ENCODE measurements around the gene ZC3H13. TPM values are rescaled to one million over a fixed set of nuclear protein-coding genes. Genes with fewer than 3 reads are reported as not detected.

Gene ZC3H13, protein sequence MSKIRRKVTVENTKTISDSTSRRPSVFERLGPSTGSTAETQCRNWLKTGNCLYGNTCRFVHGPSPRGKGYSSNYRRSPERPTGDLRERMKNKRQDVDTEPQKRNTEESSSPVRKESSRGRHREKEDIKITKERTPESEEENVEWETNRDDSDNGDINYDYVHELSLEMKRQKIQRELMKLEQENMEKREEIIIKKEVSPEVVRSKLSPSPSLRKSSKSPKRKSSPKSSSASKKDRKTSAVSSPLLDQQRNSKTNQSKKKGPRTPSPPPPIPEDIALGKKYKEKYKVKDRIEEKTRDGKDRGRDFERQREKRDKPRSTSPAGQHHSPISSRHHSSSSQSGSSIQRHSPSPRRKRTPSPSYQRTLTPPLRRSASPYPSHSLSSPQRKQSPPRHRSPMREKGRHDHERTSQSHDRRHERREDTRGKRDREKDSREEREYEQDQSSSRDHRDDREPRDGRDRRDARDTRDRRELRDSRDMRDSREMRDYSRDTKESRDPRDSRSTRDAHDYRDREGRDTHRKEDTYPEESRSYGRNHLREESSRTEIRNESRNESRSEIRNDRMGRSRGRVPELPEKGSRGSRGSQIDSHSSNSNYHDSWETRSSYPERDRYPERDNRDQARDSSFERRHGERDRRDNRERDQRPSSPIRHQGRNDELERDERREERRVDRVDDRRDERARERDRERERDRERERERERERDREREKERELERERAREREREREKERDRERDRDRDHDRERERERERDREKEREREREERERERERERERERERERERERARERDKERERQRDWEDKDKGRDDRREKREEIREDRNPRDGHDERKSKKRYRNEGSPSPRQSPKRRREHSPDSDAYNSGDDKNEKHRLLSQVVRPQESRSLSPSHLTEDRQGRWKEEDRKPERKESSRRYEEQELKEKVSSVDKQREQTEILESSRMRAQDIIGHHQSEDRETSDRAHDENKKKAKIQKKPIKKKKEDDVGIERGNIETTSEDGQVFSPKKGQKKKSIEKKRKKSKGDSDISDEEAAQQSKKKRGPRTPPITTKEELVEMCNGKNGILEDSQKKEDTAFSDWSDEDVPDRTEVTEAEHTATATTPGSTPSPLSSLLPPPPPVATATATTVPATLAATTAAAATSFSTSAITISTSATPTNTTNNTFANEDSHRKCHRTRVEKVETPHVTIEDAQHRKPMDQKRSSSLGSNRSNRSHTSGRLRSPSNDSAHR (N-terminal part only)
- 8.2 and 9.2 TPM in 2 replicates for total RNA-seq (2014; rRNA removed; shearing (Covaris generic))

DNA sequence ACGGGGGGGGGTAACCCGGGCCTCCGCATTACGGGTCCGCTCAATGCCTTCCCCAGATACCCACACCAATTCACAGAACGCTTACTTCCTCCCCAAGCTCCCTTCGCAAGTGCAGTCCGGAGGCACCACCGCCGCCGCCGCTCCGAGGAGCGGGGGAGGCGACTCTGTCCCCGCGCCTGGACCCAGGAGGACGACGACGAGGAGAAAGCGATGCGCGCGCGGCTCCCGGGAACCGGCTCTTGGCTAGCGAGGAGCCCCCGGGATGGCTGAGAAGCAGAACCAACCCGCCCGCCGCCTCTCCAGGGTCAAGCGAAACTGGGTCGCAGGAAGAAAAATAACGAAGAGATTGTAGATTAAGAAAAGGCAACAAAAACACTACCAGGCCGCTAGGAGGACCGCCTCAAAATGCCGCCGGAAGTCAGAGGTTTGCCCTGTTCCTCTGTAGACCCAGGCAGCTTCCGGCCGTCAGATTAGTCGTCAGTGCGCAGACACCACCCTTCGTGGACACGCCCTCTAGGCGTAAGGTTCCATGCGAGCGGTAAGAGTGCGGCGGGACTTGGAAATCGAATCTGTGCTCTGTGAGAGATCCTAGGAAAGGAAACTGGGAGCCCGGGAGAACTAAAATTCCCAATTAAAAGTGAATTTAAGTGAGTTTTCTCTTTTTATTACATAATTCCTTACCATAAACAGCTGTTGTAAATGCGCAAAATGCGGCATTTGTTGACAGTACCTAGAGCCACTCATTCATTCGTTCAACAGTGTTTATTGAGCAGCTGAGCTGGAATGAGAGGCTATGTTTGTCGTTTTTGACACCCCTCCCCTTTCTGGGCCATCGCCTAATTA is at the start of gene ZC3H13:
TSS of gene ZC3H13 (minus strand) at position 428 of the 843 bp plus-strand sequence. CDS start 7,239 bp downstream, outside the sequence.
- Histone ChIP-seq H3K36me3 (replicated peaks; ENCODE audit: control insufficient read depth, insufficient read depth, low read length) (no peaks in the 10 kb centered on the region), H3K27me3 (ENCODE audit: control insufficient read depth, insufficient read depth, low read length) (peaks cover 2% of the 10 kb centered on the region; the same call in 1 of the 2 replicates), H3K4me3 (ENCODE audit: insufficient read depth, low read depth, low read length) (peak within 1 kb of the TSS; percentile 85)
- peak; percentile 82 for DNase-seq

DNA sequence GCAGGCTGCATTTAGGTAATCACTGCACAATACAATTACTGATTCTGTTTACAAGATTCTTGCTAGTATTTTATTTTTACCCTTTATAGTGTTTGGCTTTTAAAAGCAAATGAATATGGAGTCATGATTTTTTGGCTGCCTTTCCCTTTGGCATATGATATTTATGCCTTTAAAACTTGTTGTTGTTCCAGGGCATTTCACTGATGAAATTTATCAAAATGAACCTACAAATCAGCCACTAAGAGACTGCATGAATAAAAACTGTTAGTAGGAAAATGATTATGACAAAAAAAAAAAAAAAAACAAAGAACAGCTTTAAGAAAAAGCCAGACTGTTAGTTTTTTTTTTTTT is 49.7 kb upstream of the ZC3H13 start:
- DNase-seq: no peak
- Histone ChIP-seq H3K4me3 (ENCODE audit: insufficient read depth, low read depth, low read length) (no peak overlapping the region), H3K27me3 (ENCODE audit: control insufficient read depth, insufficient read depth, low read length) (no peaks in the 10 kb centered on the region), H3K36me3 (replicated peaks; ENCODE audit: control insufficient read depth, insufficient read depth, low read length) (no peaks in the 10 kb centered on the region)

GRCh38 chr13:46101484-46102254 is 49.1 kb upstream of the ZC3H13 start:
- DNase-seq: no peak
- Histone ChIP-seq H3K36me3 (replicated peaks; ENCODE audit: control insufficient read depth, insufficient read depth, low read length) (no peaks in the 10 kb centered on the region), H3K4me3 (ENCODE audit: insufficient read depth, low read depth, low read length) (no peak overlapping the region), H3K27me3 (ENCODE audit: control insufficient read depth, insufficient read depth, low read length) (no peaks in the 10 kb centered on the region)

GRCh38 chr13:46101002-46101401 is 48.5 kb upstream of the ZC3H13 start:
- no peak for DNase-seq
- no peaks in the 10 kb centered on the region for H3K36me3 ChIP-seq (replicated peaks; ENCODE audit: control insufficient read depth, insufficient read depth, low read length)
- no peaks in the 10 kb centered on the region for H3K27me3 ChIP-seq (ENCODE audit: control insufficient read depth, insufficient read depth, low read length)
- H3K4me3 ChIP-seq (ENCODE audit: insufficient read depth, low read depth, low read length): no peak overlapping the region

DNA sequence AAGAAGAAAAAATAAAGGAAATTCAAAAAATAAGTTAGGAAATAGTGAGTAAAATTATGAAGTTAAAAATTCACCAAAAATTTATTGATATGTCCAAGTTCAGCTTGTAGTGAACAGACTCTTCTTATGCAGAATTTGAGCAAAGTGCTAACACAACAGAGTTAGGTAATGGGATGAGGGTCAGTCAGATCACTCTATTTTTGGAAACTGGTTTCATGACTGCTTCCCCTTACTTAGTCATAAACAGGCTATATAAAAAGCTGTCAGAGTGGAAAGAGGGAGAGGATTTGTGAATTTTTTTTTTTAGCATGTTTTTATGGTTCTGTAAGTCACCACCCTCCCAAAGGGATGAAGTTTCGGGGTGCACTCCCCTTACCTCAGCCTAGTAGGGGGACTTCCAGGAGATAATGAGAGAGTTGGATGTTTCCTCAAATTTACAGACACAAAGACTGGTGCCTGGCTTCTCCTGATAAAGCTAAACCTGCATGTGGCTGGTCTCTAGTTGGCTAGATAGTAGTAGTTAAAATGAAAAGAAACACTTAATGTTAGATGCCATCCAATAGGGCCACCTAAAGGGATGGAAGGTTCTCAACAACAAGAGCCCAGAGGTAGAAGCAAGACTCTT is 47.8 kb upstream of the ZC3H13 start:
- Histone ChIP-seq H3K36me3 (replicated peaks; ENCODE audit: control insufficient read depth, insufficient read depth, low read length) (no peaks in the 10 kb centered on the region), H3K4me3 (ENCODE audit: insufficient read depth, low read depth, low read length) (no peak overlapping the region), H3K27me3 (ENCODE audit: control insufficient read depth, insufficient read depth, low read length) (no peaks in the 10 kb centered on the region)
- no peak for DNase-seq

- no peaks in the 10 kb centered on the region for H3K27me3 ChIP-seq (ENCODE audit: control insufficient read depth, insufficient read depth, low read length)
- H3K36me3 ChIP-seq (replicated peaks; ENCODE audit: control insufficient read depth, insufficient read depth, low read length): no peaks in the 10 kb centered on the region
- no peak for DNase-seq
- no peak overlapping the region for H3K4me3 ChIP-seq (ENCODE audit: insufficient read depth, low read depth, low read length)
These were observed 45.1 kb upstream of the ZC3H13 start for GRCh38 chr13:46097663-46098062.

GRCh38 chr13:46097015-46097414 is 44.5 kb upstream of the ZC3H13 start:
- Histone ChIP-seq H3K4me3 (ENCODE audit: insufficient read depth, low read depth, low read length) (no peak overlapping the region), H3K27me3 (ENCODE audit: control insufficient read depth, insufficient read depth, low read length) (no peaks in the 10 kb centered on the region), H3K36me3 (replicated peaks; ENCODE audit: control insufficient read depth, insufficient read depth, low read length) (no peaks in the 10 kb centered on the region)
- DNase-seq: no peak

- no peak for DNase-seq
- Histone ChIP-seq H3K4me3 (ENCODE audit: insufficient read depth, low read depth, low read length) (no peak overlapping the region), H3K36me3 (replicated peaks; ENCODE audit: control insufficient read depth, insufficient read depth, low read length) (no peaks in the 10 kb centered on the region), H3K27me3 (ENCODE audit: control insufficient read depth, insufficient read depth, low read length) (no peaks in the 10 kb centered on the region)
These were observed 41.9 kb upstream of the ZC3H13 start for GRCh38 chr13:46094478-46094877.

- no peak overlapping the region for H3K4me3 ChIP-seq (ENCODE audit: insufficient read depth, low read depth, low read length)
- DNase-seq: no peak
- H3K36me3 ChIP-seq (replicated peaks; ENCODE audit: control insufficient read depth, insufficient read depth, low read length): no peaks in the 10 kb centered on the region
- H3K27me3 ChIP-seq (ENCODE audit: control insufficient read depth, insufficient read depth, low read length): no peaks in the 10 kb centered on the region
These were observed 36.4 kb upstream of the ZC3H13 start for GRCh38 chr13:46088821-46089562.

GRCh38 chr13:46087481-46087880 is 34.9 kb upstream of the ZC3H13 start:
- H3K36me3 ChIP-seq (replicated peaks; ENCODE audit: control insufficient read depth, insufficient read depth, low read length): no peaks in the 10 kb centered on the region
- H3K4me3 ChIP-seq (ENCODE audit: insufficient read depth, low read depth, low read length): no peak overlapping the region
- DNase-seq: no peak
- no peaks in the 10 kb centered on the region for H3K27me3 ChIP-seq (ENCODE audit: control insufficient read depth, insufficient read depth, low read length)

- Histone ChIP-seq H3K27me3 (ENCODE audit: control insufficient read depth, insufficient read depth, low read length) (no peaks in the 10 kb centered on the region), H3K4me3 (ENCODE audit: insufficient read depth, low read depth, low read length) (no peak overlapping the region), H3K36me3 (replicated peaks; ENCODE audit: control insufficient read depth, insufficient read depth, low read length) (no peaks in the 10 kb centered on the region)
- no peak for DNase-seq
These were observed 34.4 kb upstream of the ZC3H13 start for GRCh38 chr13:46086985-46087384.

GRCh38 chr13:46086421-46086922 is 33.9 kb upstream of the ZC3H13 start:
- DNase-seq: no peak
- no peaks in the 10 kb centered on the region for H3K27me3 ChIP-seq (ENCODE audit: control insufficient read depth, insufficient read depth, low read length)
- H3K36me3 ChIP-seq (replicated peaks; ENCODE audit: control insufficient read depth, insufficient read depth, low read length): no peaks in the 10 kb centered on the region
- no peak overlapping the region for H3K4me3 ChIP-seq (ENCODE audit: insufficient read depth, low read depth, low read length)

Measured in H7 (cell line).